Tibial nerve (tissue), 4 donors: ENCODE results near the gene ABHD12.

Experiments used
- CTCF ChIP-seq, 5 experiments: fragments of 200-600 bp in 3 of 5; fragments of 450-650 bp in 2 of 5; sonication (generic) in 3 of 5; IDR thresholded peaks; one replicate each; pipeline ENCODE4 v1.5.1; 2016 to 2019; ENCODE audit warnings: antibody characterized with exemption in 5 of 5, mild to moderate bottlenecking in 3 of 5, moderate library complexity in 2 of 5
- EP300 ChIP-seq, 2 donors: sonication (generic); formaldehyde crosslinking; IDR thresholded peaks; one replicate each; pipeline ENCODE4 v1.6.1; 2017; ENCODE audit warnings: antibody characterized with exemption in 2 of 2, mild to moderate bottlenecking in 1 of 2

- TF ChIP-seq CTCF (IDR thresholded peaks at IDR 0.05) = no peak
- no peak for TF ChIP-seq EP300 (IDR thresholded peaks at IDR 0.05)
These were observed 11.5 kb downstream of the ABHD12 start for GRCh38 chr20:25378884-25379733.
